Measurements from ENCODE around the gene ALDH4A1.

ALDH4A1 gene

DNA sequence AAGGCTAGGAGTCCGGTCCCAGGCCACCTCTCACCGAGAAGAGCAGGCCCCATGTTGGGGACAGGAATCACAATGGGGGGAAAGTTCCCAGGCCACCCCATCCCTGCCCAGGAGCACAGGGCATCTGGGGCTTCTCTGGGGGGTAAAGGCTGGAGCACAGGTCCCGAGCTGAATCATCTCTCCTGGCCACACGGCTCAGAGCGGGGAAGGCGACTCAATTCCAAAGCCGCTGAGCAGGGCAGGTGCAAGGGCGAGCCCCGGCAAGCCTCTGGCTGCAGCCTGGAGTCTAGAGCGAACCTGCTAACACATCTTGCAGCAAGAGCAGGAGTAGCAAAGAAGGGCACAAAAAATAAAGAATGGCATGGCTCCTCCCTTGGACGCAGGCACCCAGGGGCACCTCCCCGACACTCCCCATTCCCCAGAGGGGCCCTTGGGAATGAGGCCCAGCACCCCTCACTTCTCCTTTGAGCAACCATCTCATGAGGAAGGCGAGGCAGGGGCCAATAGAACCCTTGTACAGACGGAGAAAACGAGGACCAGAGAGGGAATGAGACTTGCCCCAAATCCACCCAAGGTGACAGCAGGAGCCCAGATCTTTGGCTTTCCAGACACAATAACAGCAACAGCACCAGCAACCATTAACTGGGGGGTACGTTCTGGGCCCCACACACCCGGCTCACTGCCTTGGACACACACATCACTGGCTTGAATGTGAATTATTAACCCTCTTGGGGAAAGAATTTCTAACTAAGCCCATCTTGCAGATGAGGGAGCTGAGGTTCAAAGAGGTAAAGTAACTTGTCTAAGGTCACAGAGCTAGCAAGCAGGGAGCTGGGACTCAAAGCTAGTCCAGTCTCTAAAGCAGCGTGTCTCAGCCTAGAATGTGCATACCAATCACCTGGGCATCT lies 20.7 kb upstream of the ALDH4A1 start:
- no peak for DNase-seq (ENCODE audit: low read depth, low spot score)

GRCh38 chr1:18922319-18922726 lies 20.0 kb upstream of the ALDH4A1 start:
- DNase-seq (ENCODE audit: low read depth, low spot score): no peak

- DNase-seq (ENCODE audit: low read depth, low spot score): no peak
Measured at GRCh38 chr1:18921516-18922251, 19.3 kb upstream of the ALDH4A1 start.

- no peak for DNase-seq (ENCODE audit: low read depth, low spot score)
Measured at GRCh38 chr1:18920931-18921330, 18.6 kb upstream of the ALDH4A1 start.

DNA sequence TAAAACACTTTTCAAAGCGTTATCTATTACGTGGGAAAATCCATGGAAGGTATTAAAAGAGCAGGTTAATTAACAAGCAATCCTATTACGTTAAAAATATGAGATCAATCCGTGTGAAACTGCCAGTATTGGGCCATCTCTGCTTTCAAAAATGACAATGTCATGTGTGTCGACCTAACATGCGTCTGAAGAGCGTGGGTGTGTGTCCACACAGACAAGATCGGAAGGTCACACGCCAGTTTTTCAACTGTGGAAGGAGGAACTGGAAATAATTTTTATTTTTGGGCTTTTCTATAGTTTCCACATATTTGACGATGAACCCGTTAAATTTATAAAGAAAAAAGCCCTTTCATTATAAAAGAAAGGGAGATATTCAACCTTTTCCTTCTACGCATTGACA lies 17.6 kb upstream of the ALDH4A1 start:
- no peak for DNase-seq (ENCODE audit: low read depth, low spot score)

DNA sequence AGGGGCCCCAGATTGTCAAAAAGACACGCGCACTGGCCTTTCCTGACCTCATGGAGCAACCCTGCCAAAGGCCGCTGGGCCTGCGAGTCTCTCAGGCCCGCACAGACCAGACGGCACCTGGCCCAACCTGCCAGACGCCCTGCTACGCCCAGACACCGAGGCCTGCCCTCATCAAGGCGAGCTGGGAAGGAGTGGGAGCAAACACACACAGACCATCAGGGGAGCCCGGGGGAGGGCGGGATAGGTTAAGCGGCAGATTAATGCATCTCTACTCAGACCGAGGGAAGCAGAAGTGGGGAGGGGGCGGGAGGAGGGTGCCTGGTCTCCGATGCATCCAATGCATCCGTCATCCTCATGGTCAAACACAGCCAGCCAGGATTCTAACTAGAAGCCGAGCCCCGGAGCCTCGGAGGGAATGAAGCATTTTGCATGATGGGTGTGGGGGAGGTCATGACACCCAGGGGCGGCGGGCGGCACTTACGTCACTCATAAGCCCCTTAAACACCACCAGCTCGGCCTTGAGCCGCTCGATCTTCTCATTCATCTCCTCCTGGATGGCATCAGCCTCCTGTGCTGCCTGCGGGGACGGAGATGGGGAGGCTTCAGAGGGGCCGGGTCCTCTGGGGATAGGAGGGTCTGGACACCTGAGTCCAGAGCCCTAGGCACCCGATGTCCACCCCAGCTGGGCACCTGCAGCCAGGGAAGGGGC lies 17.0 kb upstream of the ALDH4A1 start:
- no peak for DNase-seq (ENCODE audit: low read depth, low spot score)

GRCh38 chr1:18918417-18918816 lies 16.1 kb upstream of the ALDH4A1 start:
- no peak for DNase-seq (ENCODE audit: low read depth, low spot score)

- no peak for DNase-seq (ENCODE audit: low read depth, low spot score)
Measured at GRCh38 chr1:18917071-18917799, 14.9 kb upstream of the ALDH4A1 start.

DNA sequence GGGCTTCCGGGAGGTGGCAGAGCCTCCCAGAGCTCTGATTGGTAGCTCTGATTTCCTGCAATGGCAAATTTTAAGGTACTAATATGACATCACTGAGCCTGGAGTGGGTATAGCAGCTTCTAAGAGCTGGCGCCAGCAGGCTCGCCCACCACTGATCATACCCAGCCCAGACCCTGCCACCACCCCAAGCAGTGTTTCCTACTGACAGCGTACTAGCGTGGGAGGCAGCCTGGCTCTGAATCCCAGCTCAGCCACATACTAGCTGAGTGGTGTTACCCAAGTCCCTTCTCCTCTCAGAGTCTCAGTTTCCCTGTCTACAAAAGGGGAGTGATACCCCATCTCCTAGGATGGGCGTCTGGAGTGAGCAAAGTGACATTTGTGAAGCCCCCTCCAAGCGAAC lies 13.0 kb upstream of the ALDH4A1 start:
- no peak for DNase-seq (ENCODE audit: low read depth, low spot score)

GRCh38 chr1:18913065-18913835 lies 10.9 kb upstream of the ALDH4A1 start:
- peak; percentile 47 for DNase-seq (ENCODE audit: low read depth, low spot score)

GRCh38 chr1:18912550-18912949 lies 10.2 kb upstream of the ALDH4A1 start:
- DNase-seq (ENCODE audit: low read depth, low spot score): no peak

DNA sequence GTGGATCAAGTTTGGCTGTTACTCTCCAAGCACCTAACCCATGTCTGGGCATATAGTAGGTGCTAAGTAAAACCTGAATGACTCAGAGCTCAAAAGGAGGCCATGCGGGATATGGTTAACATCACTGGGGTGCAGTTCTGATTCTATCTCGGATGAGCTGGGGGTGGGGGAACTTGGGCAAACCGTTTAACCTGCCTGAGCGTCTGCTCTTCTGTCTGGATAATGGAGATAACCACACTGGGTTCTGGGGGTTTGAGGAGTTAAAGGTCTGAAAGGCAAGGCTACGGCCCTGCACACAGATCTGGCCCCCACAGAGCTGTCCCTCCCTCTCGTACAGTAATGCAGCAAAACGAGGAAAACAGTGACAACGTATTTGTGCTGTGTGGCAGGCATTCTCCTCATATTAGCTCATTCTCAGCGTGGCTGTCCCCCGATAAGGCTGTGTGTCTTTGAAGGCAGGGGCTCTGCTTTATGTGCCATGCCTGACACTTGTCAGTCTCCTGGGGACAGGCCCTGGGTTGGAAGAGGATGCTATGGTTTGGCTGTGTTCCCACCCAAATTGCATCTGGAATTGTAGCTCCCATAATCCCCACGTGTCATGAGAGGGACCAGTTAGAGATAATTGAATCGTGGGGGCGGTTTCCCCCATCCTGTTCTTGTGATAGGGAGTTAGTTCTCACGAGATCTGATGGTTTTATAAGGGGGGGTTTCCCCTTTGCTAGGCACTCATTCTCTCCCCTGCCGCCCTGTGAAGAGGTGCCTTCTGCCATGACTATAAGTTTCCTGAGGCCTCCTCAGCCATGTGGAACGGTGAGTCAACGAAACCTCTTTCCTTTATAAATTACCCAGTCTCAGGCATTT lies 6.8 kb upstream of the ALDH4A1 start:
- DNase-seq (ENCODE audit: low read depth, low spot score): no peak

- no peak for DNase-seq (ENCODE audit: low read depth, low spot score)
Measured at GRCh38 chr1:18907917-18908845, 5.8 kb upstream of the ALDH4A1 start.

DNA sequence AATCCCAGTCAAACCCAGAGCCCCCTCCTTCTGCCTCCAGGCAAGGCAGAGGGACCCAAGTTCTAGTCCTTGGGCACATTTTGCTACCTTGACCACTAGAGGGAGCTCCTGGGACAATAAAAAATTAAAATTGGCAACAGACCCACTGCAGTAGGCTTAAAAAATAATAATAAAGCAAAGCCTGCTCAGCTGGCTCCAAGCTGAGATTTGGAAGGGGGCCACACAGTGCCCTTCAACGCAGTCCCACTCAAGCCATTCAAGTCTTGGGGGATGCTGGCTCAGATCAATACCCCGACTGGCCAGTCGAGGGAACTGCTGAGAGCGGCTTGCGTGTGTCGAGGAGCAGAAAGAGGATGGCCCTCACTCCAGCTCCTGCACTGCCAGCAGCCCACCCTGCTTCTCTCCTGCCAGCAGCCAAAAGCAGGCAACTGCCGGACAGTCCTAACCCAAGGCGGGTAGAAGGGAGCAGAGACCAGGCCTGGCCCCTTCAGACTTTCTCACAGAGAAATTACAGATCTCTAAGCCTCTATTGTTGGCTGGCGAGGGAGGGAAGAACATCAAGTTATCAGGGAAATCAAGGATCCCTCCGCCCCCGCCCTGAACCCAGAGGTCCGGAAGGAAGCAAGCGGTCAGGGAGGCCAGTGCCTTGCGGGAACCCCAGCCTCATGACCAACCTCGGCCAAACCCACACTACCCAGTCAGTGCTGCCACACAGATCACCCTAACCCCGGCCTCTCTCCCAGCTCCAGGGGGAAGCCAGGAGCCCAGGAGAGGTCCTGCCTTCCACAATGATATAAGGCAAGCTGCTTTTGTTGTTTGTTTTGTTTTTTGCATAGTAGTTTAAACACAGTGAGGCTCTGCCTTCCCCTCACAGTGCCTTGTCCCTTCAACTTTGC lies 4.9 kb upstream of the ALDH4A1 start:
- no peak for DNase-seq (ENCODE audit: low read depth, low spot score)

- DNase-seq (ENCODE audit: low read depth, low spot score): no peak
Measured at GRCh38 chr1:18903291-18903756, 969 bp upstream of the ALDH4A1 start.

DNA sequence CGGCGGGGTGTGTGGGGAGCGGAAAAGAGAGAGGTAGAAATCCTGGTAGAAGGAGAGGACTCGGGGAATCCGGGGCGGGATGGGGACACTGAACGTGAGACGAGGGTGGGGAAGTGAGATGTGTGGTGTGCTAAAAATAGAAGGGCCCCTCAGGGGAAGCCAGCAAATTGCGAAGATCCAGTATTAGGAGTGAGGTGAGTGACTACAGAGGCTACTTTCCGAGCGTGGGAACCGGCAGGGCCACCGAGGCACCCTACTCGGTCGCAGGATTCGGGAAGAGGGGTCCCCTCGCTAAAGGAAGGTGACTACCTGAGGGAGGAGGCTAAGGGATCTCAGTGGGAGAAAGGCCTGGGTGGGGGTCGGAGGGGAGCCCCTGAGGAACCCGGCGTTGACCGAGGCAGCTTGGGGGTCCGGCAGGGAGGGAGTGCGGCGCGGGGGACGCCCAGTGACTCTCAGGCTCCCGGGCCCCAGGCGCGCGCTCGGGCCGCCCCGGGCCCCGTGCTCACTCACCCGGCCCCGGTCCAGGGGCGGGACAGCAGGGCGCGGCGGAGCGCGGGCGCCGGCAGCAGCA lies 318 bp downstream of the ALDH4A1 start:
- DNase-seq (ENCODE audit: low read depth, low spot score): no peak
